Measurements from ENCODE around the gene ZNF24.
A peak's percentile ranks its signal among the peaks of the same experiment; 100 is the strongest.

Gene ZNF24

DNA sequence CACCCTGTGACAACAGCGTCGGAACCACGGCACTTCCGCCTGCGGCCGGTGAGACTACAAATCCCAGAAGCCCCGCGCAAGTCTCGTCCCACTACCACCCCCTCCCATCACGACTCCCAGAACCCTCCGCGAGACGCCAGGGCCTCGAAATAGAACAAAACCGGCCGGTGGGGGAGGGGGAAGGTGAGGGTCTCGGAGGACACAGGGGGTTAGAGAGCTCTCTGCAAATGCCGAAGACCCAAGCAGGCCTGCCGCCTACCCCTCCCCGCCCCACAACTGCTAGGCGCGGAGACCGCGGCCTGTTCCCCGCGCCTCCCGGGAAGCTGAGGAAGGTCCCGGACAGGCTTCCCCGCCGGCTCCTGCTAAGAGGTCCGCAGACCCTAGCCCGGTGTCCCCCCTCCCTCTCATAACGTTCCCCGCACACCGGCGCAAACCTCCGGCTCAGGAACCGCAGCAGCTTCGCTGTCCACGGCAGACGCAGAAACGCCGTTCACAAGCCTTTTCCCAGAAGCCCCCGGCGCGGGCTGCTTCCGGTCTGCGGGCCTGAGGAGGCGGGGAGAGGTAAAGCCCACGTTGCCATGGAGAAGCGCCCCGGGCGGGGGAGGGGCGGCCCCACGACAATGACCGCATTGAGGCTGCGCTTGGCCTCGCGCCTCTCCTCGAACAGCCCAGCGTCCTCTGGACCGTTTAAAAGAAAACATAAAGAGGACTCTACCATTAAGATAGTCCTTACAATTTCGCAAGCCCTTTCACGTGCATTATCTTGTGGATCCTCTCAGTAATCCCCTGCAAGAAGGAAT is at the start of gene ZNF24:
ZNF24 (minus strand) TSS at position 485 of the 800 bp plus-strand sequence. CDS start 3,770 bp downstream, outside the sequence.
- DNase-seq = peak; percentile 94

- no peak for DNase-seq
These were observed 49.5 kb upstream of the ZNF24 start for GRCh38 chr18:35393716-35394115.

DNA sequence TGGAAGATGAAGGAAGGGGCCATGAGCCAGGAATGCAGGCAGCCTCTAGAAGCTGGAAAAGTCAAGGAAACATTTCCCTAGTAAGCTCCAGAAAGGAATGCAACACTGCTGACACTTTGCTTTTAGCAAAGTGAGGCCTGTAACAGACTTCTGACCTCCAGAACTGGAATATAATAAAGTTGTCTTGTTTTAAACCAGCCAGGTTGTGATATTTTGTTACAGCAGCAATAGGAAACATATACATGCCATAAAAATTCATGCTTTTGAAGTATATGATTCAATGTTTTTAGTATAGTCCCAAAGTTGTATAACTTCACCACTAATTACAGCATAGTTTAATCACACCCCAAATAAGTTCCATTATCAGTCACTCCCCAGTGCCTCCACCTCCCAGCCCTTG is 48.2 kb upstream of the ZNF24 start:
- DNase-seq = no peak

GRCh38 chr18:35390951-35391700 is 46.9 kb upstream of the ZNF24 start:
- no peak for DNase-seq

DNA sequence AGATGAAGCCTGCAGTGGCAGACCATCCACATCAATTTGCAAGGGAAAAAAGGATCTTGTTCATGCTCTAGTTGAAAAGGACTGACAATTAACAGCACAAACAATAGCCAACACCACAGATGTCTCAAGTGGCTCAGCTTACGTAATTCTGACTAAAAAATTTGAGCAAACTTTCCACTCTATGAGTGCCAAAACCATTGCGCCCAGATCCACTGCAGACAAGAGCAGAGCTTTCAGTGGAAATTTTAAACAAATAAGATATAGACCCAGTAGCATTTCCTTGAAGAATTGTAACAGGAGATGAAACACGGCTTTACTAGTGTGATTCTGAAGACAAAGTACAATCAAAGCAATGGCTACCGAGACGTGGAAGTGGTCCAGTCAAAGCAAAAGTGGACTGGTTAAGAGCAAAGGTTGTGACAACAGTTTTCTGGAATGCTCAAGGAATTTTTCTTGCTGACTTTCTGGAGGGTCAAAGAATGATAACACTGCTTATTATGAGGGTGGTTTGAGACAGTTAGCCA is 44.9 kb upstream of the ZNF24 start:
- DNase-seq = no peak

DNA sequence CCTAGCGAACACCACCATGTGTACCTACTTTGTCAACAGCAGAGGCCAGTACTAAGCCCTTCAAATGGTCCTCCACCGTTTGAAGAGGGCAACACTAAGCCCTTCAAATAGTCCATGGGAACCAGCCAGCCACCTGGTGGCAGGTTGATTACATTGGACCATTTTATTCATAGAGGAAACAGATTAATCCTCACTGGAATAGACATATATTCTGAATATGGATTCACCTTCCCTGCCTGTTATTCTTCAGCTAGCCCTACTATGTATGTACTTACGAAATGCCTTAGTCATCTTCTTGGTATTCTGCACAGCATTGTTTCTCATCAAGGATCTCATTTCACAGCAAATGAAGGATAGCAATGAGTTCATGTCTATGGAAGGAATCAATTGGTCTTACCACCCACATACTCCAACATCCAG is 42.9 kb upstream of the ZNF24 start:
- DNase-seq = no peak

- peak; percentile 72 for DNase-seq
These were observed 42.4 kb upstream of the ZNF24 start for GRCh38 chr18:35386600-35387100.

GRCh38 chr18:35383136-35383535 is 38.9 kb upstream of the ZNF24 start:
- no peak for DNase-seq

- DNase-seq = no peak
These were observed 35.2 kb upstream of the ZNF24 start for GRCh38 chr18:35379421-35379820.

DNA sequence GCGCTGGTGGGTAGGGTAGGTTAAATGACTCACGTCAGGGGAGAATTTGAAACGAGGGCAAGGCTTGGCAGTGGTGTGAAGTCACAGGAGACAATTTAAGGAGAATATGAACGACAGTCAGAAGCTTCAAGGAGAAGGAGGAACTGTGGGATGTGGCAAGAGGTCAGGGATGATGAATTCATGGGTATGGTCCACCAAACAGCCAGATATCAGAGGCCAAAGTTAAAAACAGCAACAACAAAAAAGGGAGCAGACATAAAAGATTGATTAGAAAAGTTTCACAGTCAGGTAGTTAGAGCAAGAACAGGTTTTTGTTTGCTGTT is 34.3 kb upstream of the ZNF24 start:
- DNase-seq = no peak

DNA sequence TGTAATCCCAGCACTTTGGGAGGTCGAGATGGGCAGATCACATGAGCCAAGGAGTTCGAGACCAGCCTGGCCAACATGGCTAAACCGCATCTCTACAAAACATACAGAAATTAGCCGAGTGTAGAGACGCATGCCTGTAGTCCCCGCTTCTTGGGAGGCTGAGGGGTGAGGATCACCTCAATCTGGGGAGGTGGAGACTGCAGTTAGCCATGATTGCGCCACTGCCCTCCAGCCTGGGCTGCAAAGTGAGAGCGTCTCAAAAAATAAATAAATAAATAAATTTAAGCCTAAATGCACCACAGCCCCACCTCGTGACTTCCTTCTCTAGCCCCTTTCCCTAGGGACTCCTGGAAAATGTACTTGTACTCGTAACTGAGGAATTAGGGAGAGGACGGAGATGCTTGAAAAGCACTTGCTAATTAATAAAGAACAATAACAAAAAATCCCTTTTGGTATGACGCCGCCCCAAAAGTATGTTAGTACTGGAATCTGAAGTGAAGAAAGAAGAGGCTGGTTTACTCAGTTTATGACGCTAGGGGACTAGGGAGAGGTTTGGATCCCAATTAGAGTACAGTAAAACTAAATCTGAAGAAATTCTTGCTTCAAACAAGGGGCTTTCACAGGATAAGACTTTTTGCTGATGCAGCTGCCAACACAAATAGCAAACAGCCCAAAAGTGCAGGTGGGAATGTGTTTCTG is 33.8 kb upstream of the ZNF24 start:
- DNase-seq = no peak

- DNase-seq = peak; percentile 78
These were observed 32.8 kb upstream of the ZNF24 start, which contains the start of gene ZNF396 for GRCh38 chr18:35376742-35377695. Gene ZNF396 (minus strand): TSS chr18:35377337. CDS start chr18:35374292, 3,045 bp downstream.

- peak; percentile 43 for DNase-seq
These were observed 32.1 kb upstream of the ZNF24 start for GRCh38 chr18:35376393-35376741.

DNA sequence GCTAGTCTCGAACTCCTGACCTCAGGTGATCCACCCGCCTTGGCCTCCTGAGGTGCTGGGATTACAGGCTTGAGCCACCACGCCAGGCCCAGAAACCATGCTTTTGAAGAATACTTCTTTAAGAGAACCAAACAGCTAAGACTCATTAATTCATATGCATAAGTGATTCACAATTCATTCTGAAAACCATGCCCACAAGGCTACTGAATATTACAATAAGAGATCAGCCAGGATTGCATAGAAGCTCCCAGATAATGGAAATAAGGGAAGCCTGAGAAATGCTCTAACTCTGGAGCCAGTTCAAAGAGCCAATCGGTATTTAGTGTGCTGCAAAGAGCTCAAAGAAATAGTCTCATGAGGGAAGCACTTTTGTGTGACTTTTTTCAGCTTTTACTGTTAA is 30.5 kb upstream of the ZNF24 start:
- DNase-seq = no peak

DNA sequence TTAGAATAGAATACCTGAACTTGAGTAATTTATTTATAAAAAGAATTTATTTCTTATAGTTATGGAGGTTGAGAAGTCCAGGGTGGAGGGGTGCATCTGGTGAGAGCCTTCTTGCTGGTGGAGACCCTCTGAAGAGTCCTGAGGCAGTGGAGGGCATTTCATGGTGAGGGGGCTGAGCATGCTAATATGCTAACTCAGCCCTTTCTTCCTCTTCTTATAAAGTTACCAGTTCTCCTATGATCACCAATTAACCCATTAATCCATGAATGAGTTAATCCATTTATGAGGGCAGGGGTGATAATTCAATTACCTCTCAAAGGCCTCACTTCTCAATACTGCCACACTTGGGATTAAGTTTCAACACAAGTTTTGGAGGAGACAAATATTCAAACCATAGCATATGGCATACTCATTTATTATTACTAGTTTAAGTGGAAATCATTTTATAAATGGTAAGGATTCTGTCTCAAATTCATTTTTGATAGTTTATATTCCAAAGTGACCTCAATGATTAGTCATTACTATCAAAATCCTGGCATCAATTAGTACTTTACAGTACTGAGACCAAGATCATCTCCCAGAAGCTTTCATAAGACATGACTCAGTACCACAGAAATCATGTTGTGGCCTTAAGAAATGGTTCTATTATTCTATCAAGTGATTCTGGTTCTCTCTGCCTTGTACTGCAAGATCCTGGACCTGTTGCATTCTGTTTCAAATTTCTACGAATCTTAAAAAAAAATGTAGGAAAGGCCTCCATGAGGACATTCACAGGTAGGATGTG is 27.4 kb upstream of the ZNF24 start:
- DNase-seq = no peak

- DNase-seq = no peak
These were observed 24.9 kb upstream of the ZNF24 start for GRCh38 chr18:35369126-35369525.

DNA sequence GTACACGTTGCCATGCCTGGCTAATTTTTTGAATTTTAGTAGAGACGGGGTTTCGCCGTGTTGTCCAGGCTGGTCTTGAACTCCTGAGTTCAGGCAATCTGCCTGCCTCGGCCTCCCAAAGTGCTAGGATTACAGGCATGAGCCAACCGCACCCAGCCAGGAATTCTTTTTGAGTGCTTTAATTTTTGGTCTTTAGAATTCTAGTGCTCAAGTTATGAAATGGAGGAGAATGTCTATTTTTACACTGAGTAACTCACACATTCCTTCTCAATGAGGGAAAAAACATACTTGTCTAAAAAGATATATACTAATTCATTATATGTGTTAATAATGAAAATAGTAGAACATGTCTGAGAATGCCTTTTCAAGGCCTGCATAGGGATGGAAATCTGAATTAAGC is 24.4 kb upstream of the ZNF24 start:
- no peak for DNase-seq

DNA sequence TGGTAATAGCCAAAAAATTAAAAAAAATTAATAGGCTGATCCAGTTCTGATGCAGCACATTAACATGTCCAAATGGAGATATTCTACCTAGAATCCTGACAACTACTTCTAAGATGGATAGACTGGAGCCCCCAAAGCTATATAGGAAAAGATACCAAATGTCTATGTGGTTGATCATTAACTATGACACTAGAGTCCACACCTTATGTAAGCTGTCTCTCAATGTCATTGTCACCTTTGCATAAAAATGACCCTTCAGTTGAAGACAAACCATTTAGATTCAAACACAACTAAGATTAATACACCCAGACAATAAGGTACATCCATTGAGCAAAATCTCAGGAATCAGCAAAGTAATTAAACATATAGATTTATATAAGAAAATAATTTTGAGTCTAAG is 18.3 kb upstream of the ZNF24 start:
- no peak for DNase-seq

DNA sequence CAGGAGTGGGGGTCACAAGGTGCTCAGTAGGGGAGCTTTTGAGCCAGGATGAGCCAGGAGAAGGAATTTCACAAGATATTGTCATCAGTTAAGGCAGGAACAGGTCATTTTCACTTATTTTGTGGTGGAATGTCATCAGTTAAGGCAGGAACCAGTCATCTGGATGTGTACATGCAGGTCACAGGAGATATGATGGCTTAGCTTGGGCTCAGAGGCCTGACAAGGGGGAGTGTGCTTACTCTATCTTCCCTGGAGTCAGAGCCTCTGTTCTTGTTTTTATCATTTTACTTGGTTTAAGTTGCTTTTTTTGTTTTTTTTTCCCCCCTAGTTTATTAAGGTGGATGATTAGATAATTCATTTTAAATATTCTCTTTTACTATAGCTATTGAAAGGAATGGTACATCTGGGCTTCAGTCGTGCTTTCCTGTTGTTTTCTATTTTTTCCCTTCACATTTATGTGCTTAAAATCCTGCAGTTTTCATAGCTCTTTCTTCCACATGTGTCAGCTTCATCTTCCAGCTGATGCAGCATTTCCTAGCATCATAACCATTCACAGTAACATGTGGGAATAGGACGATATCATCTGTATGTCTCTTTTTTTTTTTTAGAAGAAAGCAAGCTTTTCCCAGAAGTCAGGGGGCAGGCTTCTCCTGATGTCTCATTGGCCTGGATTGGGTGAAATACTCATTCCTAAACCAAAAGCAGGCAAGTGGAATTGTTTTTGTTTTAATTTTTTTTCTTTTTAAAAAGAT is 17.5 kb upstream of the ZNF24 start:
- DNase-seq = no peak

DNA sequence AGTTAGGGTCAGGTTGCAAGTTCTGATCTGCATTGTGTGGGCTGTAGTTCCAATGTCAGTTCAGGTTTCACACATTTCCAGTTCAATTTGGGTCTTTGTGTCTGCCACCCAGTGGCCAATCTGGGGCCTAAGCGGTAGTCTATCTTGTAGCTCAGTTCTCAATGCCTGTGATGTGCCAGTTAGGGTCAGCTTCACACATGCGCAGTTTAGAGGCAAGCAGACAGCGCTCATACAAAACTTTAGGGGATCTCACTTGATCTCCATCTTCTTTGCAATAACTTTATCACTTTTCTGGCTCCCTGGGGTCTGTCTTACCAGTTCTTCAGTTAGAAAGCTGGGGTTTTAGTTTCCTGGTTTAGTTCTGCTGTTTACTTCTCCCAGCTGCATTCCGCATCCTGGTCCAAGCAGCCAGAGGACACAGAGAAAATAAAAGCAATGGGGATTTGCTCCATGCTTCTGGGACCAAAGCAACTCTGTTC is 11.0 kb upstream of the ZNF24 start:
- peak; percentile 71 for DNase-seq
